Vagina (tissue), 2 donors: ENCODE results near the gene ALK. TPM values are rescaled to one million over a fixed set of nuclear protein-coding genes. Genes with fewer than 3 reads are reported as not detected.

Experiments used
- DNase-seq, 2 donors: peaks; one replicate each; pipeline ENCODE4 v3.0.0-alpha.2; 2017; ENCODE audit errors: extremely low spot score in 2 of 2
- H3K27ac ChIP-seq: fragments of 200-600 bp; sonication (generic); one replicate; pipeline ENCODE4 v1.5.1; 2019
- H3K27me3 ChIP-seq: fragments of 200-600 bp; sonication (generic); one replicate; pipeline ENCODE4 v1.5.1; 2019
- H3K36me3 ChIP-seq, 2 donors: fragments of 200-600 bp; sonication (generic); one replicate each; pipeline ENCODE4 v1.5.1; 2017 to 2019
- H3K4me1 ChIP-seq: fragments of 200-600 bp; sonication (generic); one replicate; pipeline ENCODE4 v1.5.1; 2019
- H3K4me3 ChIP-seq, 2 donors: fragments of 200-600 bp; sonication (generic); 1 replicate in 1 of 2; 2 replicates in 1 of 2; pipeline ENCODE4 v1.5.1; 2016 to 2019
- H3K9me3 ChIP-seq: fragments of 200-600 bp; sonication (generic); one replicate; pipeline ENCODE4 v1.5.1; 2019
- CTCF ChIP-seq, 3 experiments: fragments of 450-650 bp in 2 of 3; fragments of 200-600 bp in 1 of 3; sonication (generic) in 1 of 3; IDR thresholded peaks; one replicate each; pipeline ENCODE4 v1.5.1; 2017 to 2019; ENCODE audit warnings: antibody characterized with exemption in 3 of 3, mild to moderate bottlenecking in 2 of 3, moderate library complexity in 2 of 3
- POLR2A ChIP-seq, 2 donors: fragments of 450-650 bp; IDR thresholded peaks; one replicate each; pipeline ENCODE4 v1.6.1; 2017; ENCODE audit warnings: antibody characterized with exemption in 2 of 2, mild to moderate bottlenecking in 2 of 2, moderate library complexity in 2 of 2
- POLR2AphosphoS5 ChIP-seq, 2 donors: sonication (generic); formaldehyde crosslinking; IDR thresholded peaks; one replicate each; pipeline ENCODE4 v1.9.0; 2017; ENCODE audit warnings: antibody characterized with exemption in 2 of 2, mild to moderate bottlenecking in 2 of 2, low read depth in 1 of 2; ENCODE audit not compliant: insufficient read depth in 1 of 2
- intact Hi-C: fragments of 100-400 bp; cut with DNase I; formaldehyde crosslinking; loops from one replicate; pipeline ENCODE4 v1.15.1; 2023
- total RNA-seq: library from RNA; depleted of rRNA; stranded (reverse); fragments of >200 nt; gene quantifications from one replicate; pipeline ENCODE4 v1.2.3, GENCODE V29; 2016

ALK gene
- total RNA-seq, 1 donor from 2014 or later = 0.74 TPM

GRCh38 chr2:29452036-29452435 is 469.4 kb downstream of the ALK start:
- Histone ChIP-seq H3K27me3 (no peaks in the 10 kb centered on the region), H3K36me3 (no peaks in the 10 kb centered on the region), H3K27ac (no peak overlapping the region), H3K9me3 (no peaks in the 10 kb centered on the region), H3K4me1 (no peaks in the 10 kb centered on the region), H3K4me3 (no peak overlapping the region)
- DNase-seq = no peak
- intact Hi-C loops = no loop called here
- no peak for TF ChIP-seq CTCF (IDR thresholded peaks at IDR 0.05)
- TF ChIP-seq POLR2AphosphoS5 (IDR thresholded peaks at IDR 0.05; ENCODE audit: insufficient read depth in 1 of 2, low read depth in 1 of 2) = no peak
- TF ChIP-seq POLR2A (IDR thresholded peaks at IDR 0.05) = no peak

GRCh38 chr2:29450596-29451222 is 470.7 kb downstream of the ALK start:
- H3K27me3 ChIP-seq = no peaks in the 10 kb centered on the region
- TF ChIP-seq POLR2A (IDR thresholded peaks at IDR 0.05) (no peak), CTCF (IDR thresholded peaks at IDR 0.05) (no peak), POLR2AphosphoS5 (IDR thresholded peaks at IDR 0.05; ENCODE audit: insufficient read depth in 1 of 2, low read depth in 1 of 2) (no peak)
- no peaks in the 10 kb centered on the region for H3K36me3 ChIP-seq
- no peak overlapping the region for H3K27ac ChIP-seq
- intact Hi-C loops = no loop called here
- H3K4me3 ChIP-seq = no peak overlapping the region
- H3K9me3 ChIP-seq = no peaks in the 10 kb centered on the region
- no peak for DNase-seq
- H3K4me1 ChIP-seq = no peaks in the 10 kb centered on the region

GRCh38 chr2:29449499-29449898 is 471.9 kb downstream of the ALK start:
- Histone ChIP-seq H3K27me3 (no peaks in the 10 kb centered on the region), H3K4me3 (no peak overlapping the region), H3K9me3 (no peaks in the 10 kb centered on the region), H3K36me3 (no peaks in the 10 kb centered on the region), H3K4me1 (no peaks in the 10 kb centered on the region), H3K27ac (no peak overlapping the region)
- TF ChIP-seq CTCF (IDR thresholded peaks at IDR 0.05) (no peak), POLR2AphosphoS5 (IDR thresholded peaks at IDR 0.05; ENCODE audit: insufficient read depth in 1 of 2, low read depth in 1 of 2) (no peak), POLR2A (IDR thresholded peaks at IDR 0.05) (no peak)
- intact Hi-C loops = no loop called here
- DNase-seq = no peak

GRCh38 chr2:29448096-29448688 is 473.2 kb downstream of the ALK start:
- H3K9me3 ChIP-seq = no peaks in the 10 kb centered on the region
- DNase-seq = no peak
- no peaks in the 10 kb centered on the region for H3K27me3 ChIP-seq
- H3K27ac ChIP-seq = no peak overlapping the region
- no peaks in the 10 kb centered on the region for H3K36me3 ChIP-seq
- TF ChIP-seq POLR2A (IDR thresholded peaks at IDR 0.05) = no peak
- no peak for TF ChIP-seq POLR2AphosphoS5 (IDR thresholded peaks at IDR 0.05; ENCODE audit: insufficient read depth in 1 of 2, low read depth in 1 of 2)
- TF ChIP-seq CTCF (IDR thresholded peaks at IDR 0.05) = no peak
- intact Hi-C loops = no loop called here
- no peaks in the 10 kb centered on the region for H3K4me1 ChIP-seq
- H3K4me3 ChIP-seq = no peak overlapping the region

- no peaks in the 10 kb centered on the region for H3K36me3 ChIP-seq
- DNase-seq = no peak
- no peaks in the 10 kb centered on the region for H3K27me3 ChIP-seq
- intact Hi-C loops = no loop called here
- no peak overlapping the region for H3K4me3 ChIP-seq
- TF ChIP-seq CTCF (IDR thresholded peaks at IDR 0.05) (no peak), POLR2AphosphoS5 (IDR thresholded peaks at IDR 0.05; ENCODE audit: insufficient read depth in 1 of 2, low read depth in 1 of 2) (no peak), POLR2A (IDR thresholded peaks at IDR 0.05) (no peak)
- H3K9me3 ChIP-seq = no peaks in the 10 kb centered on the region
- H3K4me1 ChIP-seq = no peaks in the 10 kb centered on the region
- no peak overlapping the region for H3K27ac ChIP-seq
Observed at GRCh38 chr2:29447513-29447912, 473.9 kb downstream of the ALK start.
